SK-N-SH (cell line): ENCODE results near the gene CPTP.

Experiments
- EP300 ChIP-seq, 2 experiments: IDR thresholded peaks; 2 replicates each; pipeline versions ENCODE4 v1.4.0 to v1.6.1; 2012; ENCODE audit warnings: borderline replicate concordance in 1 of 2, low read depth in 1 of 2, low read length in 1 of 2
- EZH2phosphoT487 ChIP-seq: fragments of 200-600 bp; sonication (generic); IDR thresholded peaks from 2 replicates; pipeline ENCODE4 v1.6.1; 2017; ENCODE audit warnings: low read depth, mixed run types, mild to moderate bottlenecking, antibody characterized with exemption, moderate library complexity, borderline replicate concordance
- GABPA ChIP-seq: IDR thresholded peaks from 2 replicates; pipeline ENCODE4 v1.4.0; 2012; ENCODE audit warnings: low read depth, mild to moderate bottlenecking
- JUND ChIP-seq: IDR thresholded peaks from 2 replicates; pipeline ENCODE4 v1.4.0; 2012
- MXI1 ChIP-seq: IDR thresholded peaks from 2 replicates; pipeline ENCODE4 v1.6.1; 2012; ENCODE audit warnings: mild to moderate bottlenecking, low read depth, low read length, improper control_type of control experiment
- POLR2AphosphoS5 ChIP-seq: IDR thresholded peaks from 2 replicates; pipeline ENCODE4 v1.6.1; 2012; ENCODE audit warnings: low read depth, low read length
- RAD21 ChIP-seq: IDR thresholded peaks from 2 replicates; pipeline ENCODE4 v1.6.1; 2012; ENCODE audit warnings: mild to moderate bottlenecking, low read length
- SMC3 ChIP-seq: IDR thresholded peaks from 2 replicates; pipeline ENCODE4 v1.6.1; 2012; ENCODE audit warnings: low read depth, low read length, improper control_type of control experiment
- TCF12 ChIP-seq: IDR thresholded peaks from 2 replicates; pipeline ENCODE4 v1.4.0; 2012
- YY1 ChIP-seq: IDR thresholded peaks from 2 replicates; pipeline ENCODE4 v1.4.0; 2012; ENCODE audit warnings: low read depth, mild to moderate bottlenecking
- TF ChIP-seq, protein P1 (sequence below): fragments of 200-600 bp; sonication (generic); IDR thresholded peaks from 2 replicates; pipeline ENCODE4 v1.6.1; 2017; ENCODE audit warnings: antibody characterized with exemption, mild to moderate bottlenecking, moderate library complexity
- TF ChIP-seq, protein P2 (sequence below): IDR thresholded peaks from 2 replicates; pipeline ENCODE4 v1.6.1; 2012; ENCODE audit warnings: mild to moderate bottlenecking, low read depth, low read length, moderate library complexity

DNA sequence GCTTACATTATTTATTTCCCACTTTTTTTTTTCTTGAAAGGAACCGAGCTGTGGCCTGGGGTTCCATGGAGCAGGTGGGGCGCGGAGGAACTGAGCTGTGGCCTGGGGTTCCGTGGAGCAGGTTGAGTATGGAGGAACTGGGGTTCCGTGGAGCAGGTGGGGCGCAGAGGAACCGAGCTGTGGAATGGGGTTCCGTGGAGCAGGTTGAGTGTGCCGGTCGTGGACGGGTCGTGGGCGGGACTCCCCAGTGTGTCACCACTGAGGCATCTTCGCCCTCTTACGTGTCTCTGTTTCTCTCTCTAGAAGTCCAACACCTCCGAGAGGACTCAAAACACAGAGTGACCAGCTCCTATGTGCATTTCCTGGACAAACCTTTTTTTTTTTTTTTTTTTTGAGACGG is 45.6 kb upstream of the CPTP start:
- TF ChIP-seq, protein P1, sequence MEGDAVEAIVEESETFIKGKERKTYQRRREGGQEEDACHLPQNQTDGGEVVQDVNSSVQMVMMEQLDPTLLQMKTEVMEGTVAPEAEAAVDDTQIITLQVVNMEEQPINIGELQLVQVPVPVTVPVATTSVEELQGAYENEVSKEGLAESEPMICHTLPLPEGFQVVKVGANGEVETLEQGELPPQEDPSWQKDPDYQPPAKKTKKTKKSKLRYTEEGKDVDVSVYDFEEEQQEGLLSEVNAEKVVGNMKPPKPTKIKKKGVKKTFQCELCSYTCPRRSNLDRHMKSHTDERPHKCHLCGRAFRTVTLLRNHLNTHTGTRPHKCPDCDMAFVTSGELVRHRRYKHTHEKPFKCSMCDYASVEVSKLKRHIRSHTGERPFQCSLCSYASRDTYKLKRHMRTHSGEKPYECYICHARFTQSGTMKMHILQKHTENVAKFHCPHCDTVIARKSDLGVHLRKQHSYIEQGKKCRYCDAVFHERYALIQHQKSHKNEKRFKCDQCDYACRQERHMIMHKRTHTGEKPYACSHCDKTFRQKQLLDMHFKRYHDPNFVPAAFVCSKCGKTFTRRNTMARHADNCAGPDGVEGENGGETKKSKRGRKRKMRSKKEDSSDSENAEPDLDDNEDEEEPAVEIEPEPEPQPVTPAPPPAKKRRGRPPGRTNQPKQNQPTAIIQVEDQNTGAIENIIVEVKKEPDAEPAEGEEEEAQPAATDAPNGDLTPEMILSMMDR: no peak
- no peak for TF ChIP-seq YY1
- TF ChIP-seq EP300 (IDR thresholded peaks at IDR 0.05; ENCODE audit: borderline replicate concordance in 1 of 2, low read depth in 1 of 2, low read length in 1 of 2): no peak
- TF ChIP-seq GABPA: no peak
- no peak for TF ChIP-seq RAD21
- TF ChIP-seq POLR2AphosphoS5: no peak
- TF ChIP-seq JUND: no peak
- TF ChIP-seq SMC3: no peak
- TF ChIP-seq EZH2phosphoT487: no peak
- no peak for TF ChIP-seq TCF12
- no peak for TF ChIP-seq MXI1
- TF ChIP-seq, protein P2, sequence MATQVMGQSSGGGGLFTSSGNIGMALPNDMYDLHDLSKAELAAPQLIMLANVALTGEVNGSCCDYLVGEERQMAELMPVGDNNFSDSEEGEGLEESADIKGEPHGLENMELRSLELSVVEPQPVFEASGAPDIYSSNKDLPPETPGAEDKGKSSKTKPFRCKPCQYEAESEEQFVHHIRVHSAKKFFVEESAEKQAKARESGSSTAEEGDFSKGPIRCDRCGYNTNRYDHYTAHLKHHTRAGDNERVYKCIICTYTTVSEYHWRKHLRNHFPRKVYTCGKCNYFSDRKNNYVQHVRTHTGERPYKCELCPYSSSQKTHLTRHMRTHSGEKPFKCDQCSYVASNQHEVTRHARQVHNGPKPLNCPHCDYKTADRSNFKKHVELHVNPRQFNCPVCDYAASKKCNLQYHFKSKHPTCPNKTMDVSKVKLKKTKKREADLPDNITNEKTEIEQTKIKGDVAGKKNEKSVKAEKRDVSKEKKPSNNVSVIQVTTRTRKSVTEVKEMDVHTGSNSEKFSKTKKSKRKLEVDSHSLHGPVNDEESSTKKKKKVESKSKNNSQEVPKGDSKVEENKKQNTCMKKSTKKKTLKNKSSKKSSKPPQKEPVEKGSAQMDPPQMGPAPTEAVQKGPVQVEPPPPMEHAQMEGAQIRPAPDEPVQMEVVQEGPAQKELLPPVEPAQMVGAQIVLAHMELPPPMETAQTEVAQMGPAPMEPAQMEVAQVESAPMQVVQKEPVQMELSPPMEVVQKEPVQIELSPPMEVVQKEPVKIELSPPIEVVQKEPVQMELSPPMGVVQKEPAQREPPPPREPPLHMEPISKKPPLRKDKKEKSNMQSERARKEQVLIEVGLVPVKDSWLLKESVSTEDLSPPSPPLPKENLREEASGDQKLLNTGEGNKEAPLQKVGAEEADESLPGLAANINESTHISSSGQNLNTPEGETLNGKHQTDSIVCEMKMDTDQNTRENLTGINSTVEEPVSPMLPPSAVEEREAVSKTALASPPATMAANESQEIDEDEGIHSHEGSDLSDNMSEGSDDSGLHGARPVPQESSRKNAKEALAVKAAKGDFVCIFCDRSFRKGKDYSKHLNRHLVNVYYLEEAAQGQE: no peak
